ENCODE data around the gene NLRC5. TPM values are rescaled to one million over a fixed set of nuclear protein-coding genes. Genes with fewer than 3 reads are reported as not detected.

Gene NLRC5
- total RNA-seq, 2 donors from 2014 or later: 0.64 to 0.97 TPM

GRCh38 chr16:57064995-57065394 lies 75.6 kb downstream of the NLRC5 start:
- Mint-ChIP-seq H3K4me1 (no peaks in the 10 kb centered on the region), H3K9me3 (no peaks in the 10 kb centered on the region), H3K27ac (no peak overlapping the region), H3K36me3 (ENCODE audit: low read depth) (no peaks in the 10 kb centered on the region), H3K4me3 (no peak overlapping the region), H3K27me3 (ENCODE audit: insufficient read depth) (peaks cover 1% of the 10 kb centered on the region)
- no peaks in the 10 kb centered on the region for H3K27me3 ChIP-seq (ENCODE audit: control insufficient read depth, insufficient read depth, low read length, poor library complexity, severe bottlenecking)
- no peaks in the 10 kb centered on the region for H3K36me3 ChIP-seq (ENCODE audit: control insufficient read depth, insufficient read depth, low read length)
- H3K27ac ChIP-seq (ENCODE audit: low read depth, low read length): no peak overlapping the region
- TF ChIP-seq CTCF (conservative IDR thresholded peaks at IDR 0.05): no peak
- no peak overlapping the region for H3K9ac ChIP-seq (ENCODE audit: extremely low read depth, low read length, poor library complexity, severe bottlenecking)
- WGBS, 2 experiments (ENCODE audit: insufficient coverage in 1 of 2, insufficient read length in 1 of 2): 90% methylated on average over 5 of the region's 5 CpGs; no CpG with 5 or more reads in 1 of the 2 experiments
- H3K4me1 ChIP-seq (ENCODE audit: control insufficient read depth, insufficient read depth, low read length): no peaks in the 10 kb centered on the region
- H3K9me3 ChIP-seq (ENCODE audit: control insufficient read depth, low read length): no peaks in the 10 kb centered on the region
- DNase-seq: no peak
- H3K4me3 ChIP-seq (ENCODE audit: low read length): no peak overlapping the region

GRCh38 chr16:57066625-57067024 lies 77.3 kb downstream of the NLRC5 start:
- Histone ChIP-seq H3K27me3 (ENCODE audit: control insufficient read depth, insufficient read depth, low read length, poor library complexity, severe bottlenecking) (no peaks in the 10 kb centered on the region), H3K9ac (ENCODE audit: extremely low read depth, low read length, poor library complexity, severe bottlenecking) (no peak overlapping the region), H3K4me3 (ENCODE audit: low read length) (no peak overlapping the region), H3K4me1 (ENCODE audit: control insufficient read depth, insufficient read depth, low read length) (no peaks in the 10 kb centered on the region), H3K9me3 (ENCODE audit: control insufficient read depth, low read length) (no peaks in the 10 kb centered on the region), H3K27ac (ENCODE audit: low read depth, low read length) (no peak overlapping the region), H3K36me3 (ENCODE audit: control insufficient read depth, insufficient read depth, low read length) (no peaks in the 10 kb centered on the region)
- DNase-seq: no peak
- Mint-ChIP-seq H3K27me3 (ENCODE audit: insufficient read depth) (peaks cover 1% of the 10 kb centered on the region), H3K9me3 (no peaks in the 10 kb centered on the region), H3K4me1 (no peaks in the 10 kb centered on the region), H3K4me3 (no peak overlapping the region), H3K36me3 (ENCODE audit: low read depth) (no peaks in the 10 kb centered on the region), H3K27ac (no peak overlapping the region)
- 82 to 87% methylated on average over 3 to 4 of the region's 4 CpGs for WGBS, 2 experiments (ENCODE audit: insufficient coverage in 1 of 2, insufficient read length in 1 of 2)
- no peak for TF ChIP-seq CTCF (conservative IDR thresholded peaks at IDR 0.05)

GRCh38 chr16:57067347-57067746 lies 78.0 kb downstream of the NLRC5 start:
- Histone ChIP-seq H3K4me1 (ENCODE audit: control insufficient read depth, insufficient read depth, low read length) (no peaks in the 10 kb centered on the region), H3K36me3 (ENCODE audit: control insufficient read depth, insufficient read depth, low read length) (no peaks in the 10 kb centered on the region), H3K9ac (ENCODE audit: extremely low read depth, low read length, poor library complexity, severe bottlenecking) (no peak overlapping the region), H3K27ac (ENCODE audit: low read depth, low read length) (no peak overlapping the region), H3K27me3 (ENCODE audit: control insufficient read depth, insufficient read depth, low read length, poor library complexity, severe bottlenecking) (no peaks in the 10 kb centered on the region), H3K9me3 (ENCODE audit: control insufficient read depth, low read length) (no peaks in the 10 kb centered on the region), H3K4me3 (ENCODE audit: low read length) (no peak overlapping the region)
- Mint-ChIP-seq H3K4me1 (no peaks in the 10 kb centered on the region), H3K4me3 (no peak overlapping the region), H3K9me3 (no peaks in the 10 kb centered on the region), H3K36me3 (ENCODE audit: low read depth) (no peaks in the 10 kb centered on the region), H3K27me3 (ENCODE audit: insufficient read depth) (peaks cover 1% of the 10 kb centered on the region), H3K27ac (no peak overlapping the region)
- WGBS, 2 experiments (ENCODE audit: insufficient coverage in 1 of 2, insufficient read length in 1 of 2): 85 to 97% methylated on average over 3 of the region's 3 CpGs
- no peak for DNase-seq
- no peak for TF ChIP-seq CTCF (conservative IDR thresholded peaks at IDR 0.05)

All from endodermal cell (in vitro differentiated cells).